B cell (primary cell): Measurements from ENCODE around the gene ISM1. TPM values are rescaled to one million over a fixed set of nuclear protein-coding genes. Genes with fewer than 3 reads are reported as not detected.

ENCODE experiments used
- ATAC-seq: fragments of 200-7000 bp; cut with Tn5 transposase; one replicate; pipeline ENCODE4 v1.10.0; 2021; ENCODE audit warnings: low read depth, mild to moderate bottlenecking, moderate number of reproducible peaks, moderate library complexity
- CTCF ChIA-PET: fragments of 350-600 bp; sonication (Branson Sonifier 250); formaldehyde crosslinking; loops from one replicate; lab custom pipeline; 2021; ENCODE audit warnings: antibody characterized with exemption, inconsistent platforms; lab: Charles Lee
- POLR2A ChIA-PET: fragments of 350-600 bp; sonication (Branson Sonifier 250); formaldehyde crosslinking; loops from one replicate; lab custom pipeline; 2021; ENCODE audit warnings: antibody characterized with exemption; lab: Charles Lee
- DNase-seq: peaks from one replicate; pipeline ENCODE4 v3.0.0; 2013
- H2AFZ ChIP-seq: 2 replicates; pipeline ENCODE4 v1.6.1; 2012; ENCODE audit warnings: mild to moderate bottlenecking, low read depth, low read length; ENCODE audit not compliant: insufficient read depth, poor library complexity, severe bottlenecking
- H3K27ac ChIP-seq, 2 donors: 1 replicate in 1 of 2; 2 replicates in 1 of 2; pipeline ENCODE4 v1.5.1; 2012 to 2013; ENCODE audit warnings: low read length in 2 of 2, mild to moderate bottlenecking in 2 of 2, moderate library complexity in 1 of 2
- H3K27me3 ChIP-seq, 4 experiments: fragments of 200-600 bp in 1 of 4; sonication (generic) in 1 of 4; replicated peaks in 1 of 4; 1 replicate in 2 of 4; 2 replicates in 2 of 4; pipeline versions ENCODE4 v1.6.1 to v1.7.0; 2013 to 2016; ENCODE audit warnings: low read length in 3 of 4, mild to moderate bottlenecking in 2 of 4, mixed read lengths in 1 of 4, moderate library complexity in 1 of 4; ENCODE audit not compliant: insufficient read depth in 4 of 4, control insufficient read depth in 3 of 4; ENCODE audit errors: control extremely low read depth in 1 of 4
- H3K36me3 ChIP-seq, 2 experiments: replicated peaks in 1 of 2; 1 replicate in 1 of 2; 2 replicates in 1 of 2; pipeline versions ENCODE4 v1.6.1 to v1.7.1; 2013; ENCODE audit warnings: low read length in 1 of 2; ENCODE audit not compliant: insufficient read depth in 2 of 2, control insufficient read depth in 1 of 2; ENCODE audit errors: control extremely low read depth in 1 of 2, extremely low read depth in 1 of 2
- H3K4me1 ChIP-seq, 2 donors: fragments of 200-600 bp in 1 of 2; sonication (generic) in 1 of 2; 1 replicate in 1 of 2; 2 replicates in 1 of 2; pipeline versions ENCODE4 v1.5.1 to v1.6.1; 2013 to 2017; ENCODE audit warnings: low read length in 2 of 2; ENCODE audit not compliant: control insufficient read depth in 2 of 2, insufficient read depth in 2 of 2
- H3K4me2 ChIP-seq: replicated peaks from 2 replicates; pipeline ENCODE3; 2012; ENCODE audit warnings: mild to moderate bottlenecking, low read depth, low read length; ENCODE audit not compliant: poor library complexity, severe bottlenecking
- H3K4me3 ChIP-seq, 5 experiments: fragments of 200-600 bp in 1 of 5; sonication (generic) in 1 of 5; 1 replicate in 3 of 5; 2 replicates in 2 of 5; pipeline versions ENCODE4 v1.5.1 to v1.7.0; 2011 to 2016; ENCODE audit warnings: low read length in 4 of 5, mild to moderate bottlenecking in 4 of 5, low read depth in 2 of 5, control low read depth in 1 of 5, moderate library complexity in 1 of 5; ENCODE audit not compliant: insufficient read depth in 1 of 5; ENCODE audit errors: control extremely low read depth in 1 of 5, extremely low read depth in 1 of 5
- H3K79me2 ChIP-seq: fragments of 200-600 bp; sonication (generic); one replicate; pipeline ENCODE4 v1.6.0; 2016; ENCODE audit warnings: low read length; ENCODE audit not compliant: control insufficient read depth, insufficient read depth
- H3K9ac ChIP-seq: fragments of 200-600 bp; sonication (generic); 2 replicates; pipeline ENCODE4 v1.6.1; 2017; ENCODE audit warnings: mild to moderate bottlenecking, low read length, moderate library complexity
- H3K9me3 ChIP-seq, 3 donors: one replicate each; pipeline versions ENCODE4 v1.6.1 to v1.7.1; 2013; ENCODE audit warnings: low read length in 2 of 3; ENCODE audit not compliant: control insufficient read depth in 2 of 3, insufficient read depth in 1 of 3; ENCODE audit errors: control extremely low read depth in 1 of 3
- H4K20me1 ChIP-seq: 2 replicates; pipeline ENCODE4 v1.6.0; 2012; ENCODE audit warnings: mild to moderate bottlenecking, low read length; ENCODE audit not compliant: insufficient read depth, control insufficient read depth, poor library complexity, severe bottlenecking
- H3K27ac Mint-ChIP-seq: one replicate; pipeline ENCODE4 v1.8.0; 2021; ENCODE audit warnings: mixed read lengths
- H3K27me3 Mint-ChIP-seq: one replicate; pipeline ENCODE4 v1.8.0; 2021; ENCODE audit warnings: mixed read lengths
- H3K4me1 Mint-ChIP-seq: one replicate; pipeline ENCODE4 v1.8.0; 2021; ENCODE audit warnings: mixed read lengths
- H3K4me3 Mint-ChIP-seq: one replicate; pipeline ENCODE4 v1.8.0; 2021; ENCODE audit warnings: mixed read lengths
- H3K9me3 Mint-ChIP-seq: one replicate; pipeline ENCODE4 v1.8.0; 2022; ENCODE audit warnings: mixed read lengths; ENCODE audit not compliant: insufficient read depth
- CTCF ChIP-seq: fragments of 200-600 bp; IDR thresholded peaks from one replicate; pipeline ENCODE4 v1.8.0; 2022; ENCODE audit warnings: antibody characterized with exemption, mild to moderate bottlenecking
- EZH2 ChIP-seq: IDR thresholded peaks from 2 replicates; pipeline ENCODE4 v1.6.1; 2012; ENCODE audit warnings: borderline replicate concordance, low read depth, mild to moderate bottlenecking, moderate library complexity, low read length; ENCODE audit not compliant: insufficient read depth, poor library complexity, severe bottlenecking
- WGBS: methylation state at CpG from one replicate; pipeline ENCODE4 v1.1.5; 2013; ENCODE audit warnings: missing lambda C conversion rate; ENCODE audit not compliant: insufficient coverage; 5-methylcytosine and 5-hydroxymethylcytosine counted together
- intact Hi-C: fragments of 100-400 bp; cut with micrococcal nuclease; formaldehyde crosslinking; loops from one replicate; pipeline ENCODE4 v1.10.0; 2022
- polyA plus RNA-seq: library from polyadenylated mRNA; depleted of rRNA; stranded (reverse); fragments of >200 nt; gene quantifications from 2 replicates; pipeline ENCODE4 v1.2.3, GENCODE V29; 2012
- total RNA-seq, 2 donors: library from RNA; stranded (reverse); fragments of 120-200 nt in 1 of 2; gene quantifications; 1 replicate in 1 of 2; 2 replicates in 1 of 2; pipeline versions ENCODE4 v1.2.3 to v1.2.4, GENCODE V29; 2013 to 2022

ISM1 gene
- total and polyA plus RNA-seq, 2 donors (not counting 1 experiment from before 2014, with no cell fraction given) = not detected

DNA sequence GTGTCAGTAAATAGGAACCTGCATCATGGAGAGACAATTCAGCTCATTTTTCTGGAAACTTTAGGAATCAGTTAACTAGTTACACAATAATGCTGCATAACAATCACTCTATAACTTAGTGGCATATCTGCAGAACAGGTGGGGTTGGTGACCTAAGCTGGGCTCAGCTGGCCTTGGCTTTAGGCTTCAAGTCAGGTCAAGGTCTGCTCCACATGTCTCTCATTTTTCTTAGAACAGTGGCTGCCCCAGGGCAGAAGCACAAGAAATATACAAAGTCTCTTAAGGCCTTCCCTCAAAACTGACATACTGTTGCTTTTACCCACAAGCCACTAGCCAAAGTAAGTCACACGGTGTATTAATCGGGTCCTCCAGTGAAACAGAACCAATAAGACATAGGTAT is 14.1 kb upstream of the ISM1 start:
- no peak for DNase-seq
- Histone ChIP-seq H3K79me2 (no peaks in the 10 kb centered on the region), H3K4me1 (no peaks in the 10 kb centered on the region), H3K4me3 (no peak overlapping the region), H3K9ac (no peak overlapping the region), H3K27ac (no peak overlapping the region), H3K27me3 (peaks cover 0 to 4% (median 0%) of the 10 kb centered on the region in 4 experiments), H2AFZ (no peak overlapping the region), H4K20me1 (no peaks in the 10 kb centered on the region), H3K36me3 (no peaks in the 10 kb centered on the region), H3K4me2 (no peak overlapping the region), H3K9me3 (peaks cover 0 to 2% (median 0%) of the 10 kb centered on the region in 3 donors)
- Mint-ChIP-seq H3K4me3 (no peak overlapping the region), H3K27me3 (peaks cover 10% of the 10 kb centered on the region), H3K9me3 (peaks cover 3% of the 10 kb centered on the region), H3K27ac (no peak overlapping the region), H3K4me1 (peaks cover 3% of the 10 kb centered on the region)
- no peak for ATAC-seq
- intact Hi-C loops = no loop called here
- POLR2A ChIA-PET = no interaction called here
- CTCF ChIA-PET = no interaction called here
- no peak for TF ChIP-seq CTCF
- TF ChIP-seq EZH2 = no peak
- WGBS = no CpG with 5 or more reads among the region's 2 CpGs

GRCh38 chr20:13211956-13212618 is 9.0 kb upstream of the ISM1 start:
- no peak overlapping the region for H3K4me3 Mint-ChIP-seq
- H2AFZ ChIP-seq = no peak overlapping the region
- H3K4me1 ChIP-seq = no peaks in the 10 kb centered on the region
- CTCF ChIA-PET = no interaction called here
- TF ChIP-seq EZH2 (no peak), CTCF (no peak)
- 100% methylated on average over 1 of the region's 4 CpGs for WGBS
- H3K9me3 Mint-ChIP-seq = no peaks in the 10 kb centered on the region
- no peaks in the 10 kb centered on the region for H3K36me3 ChIP-seq
- H4K20me1 ChIP-seq = no peaks in the 10 kb centered on the region
- ATAC-seq = no peak
- intact Hi-C loops = no loop called here
- peaks cover 0 to 15% (median 7%) of the 10 kb centered on the region in 4 experiments for H3K27me3 ChIP-seq
- no peaks in the 10 kb centered on the region for H3K9me3 ChIP-seq
- no peak for DNase-seq
- POLR2A ChIA-PET = no interaction called here
- H3K27me3 Mint-ChIP-seq = peaks cover 33% of the 10 kb centered on the region
- H3K4me2 ChIP-seq = no peak overlapping the region
- H3K4me3 ChIP-seq = no peak overlapping the region
- H3K79me2 ChIP-seq = no peaks in the 10 kb centered on the region
- no peak overlapping the region for H3K9ac ChIP-seq
- no peak overlapping the region for H3K27ac ChIP-seq
- no peaks in the 10 kb centered on the region for H3K4me1 Mint-ChIP-seq
- H3K27ac Mint-ChIP-seq = no peak overlapping the region
